Inflammatory macrophage treated with lipopolysaccharide for 4 hours (primary cell): ENCODE data around the gene RLBP1.

Experiments used
- DNase-seq: peaks from one replicate; pipeline ENCODE4 v3.0.0-alpha.2; 2020

RLBP1 gene

DNA sequence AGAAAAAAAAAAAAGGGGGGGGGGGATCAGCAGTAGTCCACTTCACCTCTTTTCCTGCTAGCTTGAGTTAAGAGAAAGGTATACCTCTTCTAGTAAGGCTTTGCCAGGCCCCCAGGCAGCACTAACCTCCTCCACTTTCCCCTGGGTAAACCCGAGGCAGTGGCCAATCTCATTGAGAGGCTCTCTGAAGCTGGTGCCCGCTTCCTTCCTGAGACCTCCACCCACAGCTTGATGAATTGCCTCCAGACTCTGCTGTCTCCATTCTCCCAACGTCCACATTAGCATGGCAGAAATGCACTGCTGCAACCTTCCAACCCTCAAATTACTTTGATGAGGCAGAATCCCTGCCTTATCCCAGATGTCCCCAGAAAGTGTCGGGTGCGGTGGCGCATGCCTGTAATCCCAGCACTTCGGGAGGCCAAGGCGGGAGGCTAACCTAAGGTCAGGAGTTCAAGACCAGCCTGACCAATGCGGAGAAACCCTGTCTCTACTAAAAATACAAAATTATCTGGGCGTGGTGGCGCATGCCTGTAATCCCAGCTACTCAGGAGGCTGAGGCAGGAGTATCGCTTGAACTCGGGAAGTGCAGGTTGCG, 15.3 kb downstream of the RLBP1 start:
- no peak for DNase-seq

DNA sequence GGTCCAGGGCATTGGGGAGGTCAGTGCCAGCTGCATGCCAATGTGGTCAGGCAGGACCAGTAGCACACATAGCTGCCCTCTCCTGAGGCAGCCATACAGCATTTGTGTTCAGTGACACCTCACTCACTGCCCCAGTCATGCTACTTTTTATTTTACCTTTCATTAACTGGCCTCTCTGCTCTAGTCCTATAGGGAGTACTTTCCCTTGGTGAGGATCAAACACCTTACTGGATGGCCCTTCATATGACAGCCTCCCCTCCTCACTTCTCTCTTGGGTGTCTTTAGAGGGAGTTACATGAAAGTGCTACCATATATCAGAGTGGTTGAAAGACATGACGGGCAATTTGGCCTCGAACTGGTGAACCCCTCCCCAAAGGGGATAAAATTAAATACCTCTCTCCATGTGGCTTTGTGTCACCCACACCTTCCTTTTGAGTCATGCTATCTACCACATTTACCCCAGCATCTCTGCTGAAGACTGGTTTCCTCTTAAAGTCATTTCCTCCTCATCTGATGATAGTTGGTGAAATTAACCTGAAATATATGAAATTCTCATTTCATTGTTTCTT, 17.6 kb downstream of the RLBP1 start:
- DNase-seq = no peak

DNA sequence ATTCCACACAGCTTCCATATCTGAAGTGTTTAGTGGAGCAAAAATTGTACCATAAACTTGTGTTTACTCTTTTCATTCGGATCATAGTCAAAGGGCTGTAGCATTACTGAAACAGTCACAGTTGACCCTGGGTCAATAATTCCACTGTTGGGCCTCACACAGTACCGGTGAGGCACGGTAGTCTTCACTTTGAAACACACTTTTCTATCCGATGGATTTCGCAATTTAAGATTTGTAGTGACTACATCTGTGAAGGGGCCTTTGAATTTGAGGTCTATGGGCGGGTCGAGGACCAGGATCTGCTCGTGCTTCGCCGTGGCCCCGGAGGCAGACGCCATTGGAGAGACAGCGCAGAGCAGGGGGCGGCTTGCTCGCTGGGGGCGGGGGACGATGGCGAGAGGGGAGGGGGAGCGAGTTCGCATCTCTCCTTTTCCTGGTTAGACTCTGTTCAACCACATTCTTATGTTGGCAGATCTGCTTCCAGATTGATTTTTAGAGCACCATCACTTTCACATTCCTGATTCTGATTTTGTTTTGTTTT, 19.8 kb downstream of the RLBP1 start:
- DNase-seq = no peak

DNA sequence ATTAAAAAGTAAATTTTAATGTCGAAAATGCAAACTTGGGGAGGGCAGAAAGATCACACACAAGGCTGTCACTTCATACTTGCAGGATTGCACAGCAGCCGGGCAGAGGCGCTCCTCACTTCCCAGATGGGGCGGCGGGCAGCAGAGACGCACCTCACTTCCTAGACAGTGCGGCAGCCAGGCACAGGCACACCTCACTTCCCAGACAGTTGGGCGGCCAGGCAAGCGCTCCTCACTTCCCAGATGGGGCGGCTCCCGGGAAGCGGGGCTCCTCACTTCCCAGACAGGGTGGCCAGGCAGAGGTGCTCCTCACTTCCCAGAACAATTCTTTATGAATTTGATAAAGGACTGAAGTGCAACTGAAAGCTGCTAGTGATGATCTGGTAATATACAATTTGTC, 21.2 kb downstream of the RLBP1 start:
- no peak for DNase-seq

DNA sequence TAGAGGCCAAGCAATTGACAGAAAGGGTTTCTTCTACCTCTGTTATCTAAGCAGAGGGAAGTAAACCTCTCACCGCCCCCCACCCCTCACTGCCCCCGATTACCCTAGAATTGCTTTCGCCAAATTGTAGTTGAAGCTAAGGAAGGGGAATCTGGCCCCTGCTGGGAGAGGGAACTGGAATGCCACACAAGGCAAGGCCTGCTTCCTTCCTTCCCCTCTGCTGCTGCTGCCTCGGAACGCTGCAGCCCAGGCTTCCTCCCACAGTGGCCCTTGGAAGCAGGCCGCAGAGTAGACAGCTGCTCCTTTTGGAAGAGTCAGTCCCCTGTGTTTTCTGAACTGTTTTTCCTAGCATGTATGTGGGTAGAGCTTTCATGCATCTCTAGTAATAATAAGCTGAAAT, 21.6 kb downstream of the RLBP1 start:
- no peak for DNase-seq

DNA sequence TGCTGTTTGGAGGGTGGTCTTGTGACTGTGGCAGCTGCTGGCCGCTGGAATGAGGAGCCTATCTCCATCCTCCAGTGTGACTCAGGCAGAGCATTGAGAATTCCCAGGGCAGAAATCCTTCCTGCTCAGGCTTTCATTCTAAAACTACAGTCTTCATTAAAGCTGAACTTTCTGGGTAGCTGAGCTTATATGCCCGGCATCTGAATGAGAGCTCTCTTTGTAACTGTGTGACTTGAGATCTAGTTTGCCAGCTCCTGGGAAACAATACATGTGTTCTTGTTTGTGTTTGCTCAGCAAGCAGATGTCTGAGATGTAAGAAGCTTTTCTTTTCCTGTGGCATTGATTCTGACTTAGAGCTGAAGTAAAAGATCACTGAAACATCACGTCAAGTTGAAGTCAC, 22.4 kb downstream of the RLBP1 start:
- DNase-seq = no peak

DNA sequence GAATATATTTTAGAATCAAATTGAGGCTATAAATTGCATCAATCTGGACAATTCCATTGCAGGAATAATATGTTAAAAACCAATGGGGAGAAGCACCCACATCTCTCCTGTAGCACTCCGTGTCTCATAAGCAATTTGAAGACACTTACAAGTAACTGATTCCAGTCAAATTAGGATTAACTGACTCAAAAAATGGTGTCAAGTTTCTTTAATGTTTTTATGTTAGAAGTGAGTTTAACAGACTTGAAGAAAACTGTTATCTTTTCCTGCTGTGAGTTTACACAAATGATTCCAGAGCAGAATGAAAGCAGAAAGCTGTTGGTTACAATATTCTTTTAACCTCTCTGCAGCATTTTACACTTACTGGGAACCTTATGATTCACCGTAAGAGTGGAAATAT, 23.2 kb downstream of the RLBP1 start:
- DNase-seq = no peak

DNA sequence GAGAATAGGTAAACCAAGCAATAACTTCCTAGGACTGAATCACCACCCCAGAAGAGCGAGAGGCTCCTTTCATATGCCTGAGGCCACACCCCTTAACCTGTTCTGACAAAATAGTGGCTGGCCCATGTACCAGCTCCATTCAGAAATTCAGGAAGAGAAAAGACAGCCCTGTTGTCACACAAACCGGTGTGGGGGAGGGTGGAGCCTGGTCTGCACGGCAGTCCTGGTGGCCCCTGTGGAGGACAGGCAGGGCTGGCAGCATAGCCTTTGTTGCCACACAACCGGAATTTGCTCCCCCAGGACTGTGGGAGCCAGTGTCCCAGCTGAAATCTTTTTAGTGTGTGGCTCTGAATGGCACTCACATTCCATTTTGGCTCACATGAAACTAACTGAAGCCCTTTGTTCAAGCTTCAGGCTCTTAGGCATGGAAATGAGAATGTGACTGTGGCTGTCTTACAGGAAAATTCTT, 23.8 kb downstream of the RLBP1 start:
- no peak for DNase-seq

DNA sequence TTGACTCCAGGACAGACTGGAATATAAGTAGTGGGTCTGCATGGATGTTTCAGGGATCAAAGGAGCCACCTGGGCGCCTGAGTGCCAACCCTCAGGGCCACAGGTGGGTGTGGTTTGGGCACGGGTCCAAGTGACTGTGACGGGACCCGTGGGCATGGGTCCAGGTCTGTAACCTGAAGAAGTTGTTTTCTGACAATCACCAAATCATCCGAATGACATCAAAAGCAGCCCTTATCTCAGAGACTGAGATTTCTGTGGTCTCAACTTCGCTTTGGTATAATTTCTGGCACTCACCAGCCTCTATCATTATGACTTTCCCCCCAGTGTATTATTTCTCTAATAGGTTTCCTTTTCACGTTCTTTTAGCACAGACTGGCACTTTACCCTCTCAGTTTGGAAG, 24.4 kb downstream of the RLBP1 start:
- DNase-seq = no peak

DNA sequence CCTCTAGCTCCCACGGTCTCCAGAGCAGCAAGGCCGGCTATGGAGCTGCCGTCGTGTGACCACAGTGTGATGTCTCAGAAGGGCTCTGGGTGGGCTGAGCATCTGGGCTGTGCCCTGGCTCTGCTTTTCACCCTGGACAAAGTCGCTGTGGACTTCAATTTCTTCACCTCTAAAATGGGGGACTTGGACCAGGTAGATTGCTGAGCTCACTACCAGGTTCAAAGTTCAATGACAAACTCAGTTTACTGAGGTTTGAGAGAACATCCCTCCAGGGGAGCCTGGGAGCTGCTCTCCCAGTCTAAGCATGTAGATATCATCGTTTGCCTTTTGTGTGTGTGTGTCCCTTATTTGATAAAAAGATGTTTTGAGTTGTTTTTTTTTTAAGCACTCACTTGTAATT, 25.1 kb downstream of the RLBP1 start:
- no peak for DNase-seq

DNA sequence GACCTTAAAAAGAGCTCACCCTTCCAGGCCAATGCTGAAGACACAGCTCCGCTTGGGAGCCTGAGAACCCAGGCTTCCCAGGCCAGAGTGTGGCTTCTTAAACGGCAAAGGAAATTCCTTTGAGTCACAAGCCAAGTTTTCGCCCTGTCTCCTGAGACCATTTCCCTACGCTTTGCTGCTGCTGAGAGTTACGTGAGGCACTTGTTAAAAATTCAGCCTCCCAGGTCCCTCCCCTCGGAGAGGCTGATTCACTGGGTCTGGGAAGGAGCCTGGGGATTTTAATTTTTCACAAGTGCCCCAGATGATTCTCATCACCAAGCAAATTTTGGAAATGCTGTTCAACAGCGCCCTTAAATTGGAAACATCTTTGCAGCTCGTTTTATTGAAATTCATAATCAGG, 25.5 kb downstream of the RLBP1 start:
- DNase-seq = no peak

DNA sequence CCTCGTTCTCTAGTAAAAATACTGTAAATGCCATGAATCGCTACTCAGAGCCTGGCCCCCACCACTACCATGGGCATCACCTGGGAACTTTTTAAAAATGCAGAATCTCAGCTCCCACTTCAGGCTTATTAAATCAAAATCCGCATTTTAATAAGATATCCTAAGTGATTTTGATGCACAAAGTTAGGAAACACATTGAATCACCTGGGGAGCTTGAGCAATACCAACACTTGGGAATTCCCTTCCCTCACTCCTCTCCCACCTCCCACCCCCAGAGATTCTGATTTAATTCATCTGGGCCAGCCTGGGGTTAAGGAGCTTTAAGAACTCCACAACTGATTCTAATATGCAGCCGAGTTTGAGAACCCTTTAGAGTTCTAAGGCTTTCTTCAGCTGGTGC, 26.8 kb downstream of the RLBP1 start:
- DNase-seq = no peak

DNA sequence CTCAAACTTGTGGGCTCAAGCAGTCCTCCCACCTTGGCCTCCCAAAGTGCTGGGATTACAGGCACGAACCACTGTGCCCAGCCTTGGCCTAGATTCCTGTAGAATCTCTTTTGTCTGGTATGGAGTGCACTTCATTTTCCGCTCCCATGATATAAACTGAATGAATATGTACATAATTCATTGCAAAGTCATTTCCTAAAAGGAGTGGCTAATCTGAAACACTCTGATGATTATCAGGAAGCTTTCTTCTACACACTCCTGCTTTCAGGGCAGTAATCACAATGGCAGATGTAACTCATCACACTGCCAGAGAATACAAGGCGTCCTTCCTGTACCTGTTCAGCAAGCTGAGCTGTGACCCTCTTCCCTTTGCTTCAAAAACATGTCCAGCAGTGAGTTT, 28.6 kb downstream of the RLBP1 start:
- no peak for DNase-seq

DNA sequence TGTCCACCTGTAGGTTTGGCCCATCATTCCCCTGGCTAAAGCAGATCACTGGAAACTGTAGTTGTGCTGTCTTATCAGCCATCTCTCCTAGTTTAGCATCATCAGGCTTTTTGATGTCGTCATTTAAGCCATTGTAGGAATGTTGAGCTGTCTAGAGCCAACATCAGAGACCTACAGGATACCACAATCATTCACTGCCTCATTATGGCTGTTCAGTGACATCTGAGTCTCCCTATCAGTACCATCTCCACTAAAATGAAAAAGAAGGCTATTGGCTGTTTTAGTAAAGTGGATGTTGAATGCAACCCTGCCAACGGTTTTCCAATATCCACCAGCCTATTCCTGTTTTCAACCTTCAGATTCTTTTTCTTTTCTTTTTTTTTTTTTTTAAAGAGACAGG, 29.2 kb downstream of the RLBP1 start:
- DNase-seq = no peak

DNA sequence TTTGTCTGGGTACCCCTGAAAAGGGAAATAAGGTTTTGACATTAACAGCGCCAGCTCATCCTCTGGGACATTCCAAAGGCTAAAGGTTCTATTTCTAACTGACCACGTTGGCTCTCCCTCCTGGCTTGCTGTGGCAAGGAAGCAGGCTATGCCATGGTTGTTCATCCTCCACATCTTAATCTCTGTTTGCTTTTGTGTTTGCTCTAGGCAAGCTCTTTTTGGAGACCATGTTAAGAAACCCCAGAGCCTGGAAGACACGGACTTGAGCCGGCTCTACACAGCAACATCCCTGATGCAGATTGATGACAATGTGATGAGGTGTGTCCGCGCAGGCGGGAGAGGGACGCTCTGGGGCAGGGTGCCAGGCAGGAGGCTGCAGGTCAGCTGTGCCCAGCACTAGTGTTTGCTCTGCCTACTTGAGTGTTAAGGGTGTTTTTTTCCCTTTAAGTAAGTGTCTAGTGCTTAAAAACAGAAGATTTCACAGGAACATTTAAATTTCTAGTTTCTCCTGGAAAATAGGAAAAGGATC, 33.3 kb downstream of the RLBP1 start:
- DNase-seq = no peak

DNA sequence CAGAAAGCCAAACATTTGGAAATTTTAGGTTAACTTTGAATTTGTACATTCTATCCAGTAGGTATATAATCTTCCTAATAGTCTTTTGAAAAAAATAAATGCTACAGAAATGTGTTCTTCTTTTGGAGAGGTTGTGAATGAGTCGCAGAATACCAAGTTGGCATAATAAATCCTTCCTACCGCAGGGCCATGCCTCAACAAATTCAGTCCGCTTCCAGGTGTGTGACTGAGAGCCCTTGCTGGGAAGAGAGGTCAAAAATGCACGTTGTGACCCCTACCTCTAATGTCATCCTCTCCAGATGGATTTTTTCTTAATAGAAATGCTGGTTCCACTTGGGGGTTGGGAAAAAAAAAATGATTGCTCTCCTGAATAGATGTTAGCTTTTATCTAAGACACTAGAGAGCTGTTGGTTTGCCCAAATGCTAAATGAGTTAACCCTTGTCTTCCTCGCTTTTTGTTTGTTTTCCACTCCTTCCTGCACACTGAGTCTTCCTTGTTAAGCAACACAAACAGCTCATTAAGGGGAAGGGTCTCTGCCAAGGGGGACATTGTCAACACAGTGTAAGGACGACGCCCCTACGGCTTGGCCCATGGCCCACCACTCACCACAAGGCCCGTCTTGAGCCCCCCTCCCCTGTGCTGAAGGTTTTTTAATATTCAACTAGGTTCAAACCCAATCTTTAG, 33.9 kb downstream of the RLBP1 start:
- no peak for DNase-seq

DNA sequence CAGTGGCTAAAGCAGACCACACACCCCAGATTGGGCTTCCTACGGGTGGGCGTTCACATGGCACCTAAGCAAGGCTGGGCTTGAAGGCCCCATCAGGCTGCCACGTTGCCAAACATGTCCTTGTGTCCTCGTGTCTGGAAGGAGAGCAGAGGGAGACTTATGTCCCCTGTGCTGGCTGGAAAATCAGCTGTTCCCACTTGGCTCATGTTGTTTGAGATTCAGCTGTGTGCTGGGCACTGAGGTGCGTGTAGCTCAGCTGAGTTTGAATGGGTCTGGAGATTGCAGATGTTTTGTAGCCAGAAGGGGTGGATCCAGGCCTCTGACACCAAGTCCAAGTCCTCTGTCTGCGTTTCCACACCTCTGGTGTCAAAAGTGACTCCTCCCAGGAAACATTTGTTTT, 34.6 kb downstream of the RLBP1 start:
- no peak for DNase-seq

DNA sequence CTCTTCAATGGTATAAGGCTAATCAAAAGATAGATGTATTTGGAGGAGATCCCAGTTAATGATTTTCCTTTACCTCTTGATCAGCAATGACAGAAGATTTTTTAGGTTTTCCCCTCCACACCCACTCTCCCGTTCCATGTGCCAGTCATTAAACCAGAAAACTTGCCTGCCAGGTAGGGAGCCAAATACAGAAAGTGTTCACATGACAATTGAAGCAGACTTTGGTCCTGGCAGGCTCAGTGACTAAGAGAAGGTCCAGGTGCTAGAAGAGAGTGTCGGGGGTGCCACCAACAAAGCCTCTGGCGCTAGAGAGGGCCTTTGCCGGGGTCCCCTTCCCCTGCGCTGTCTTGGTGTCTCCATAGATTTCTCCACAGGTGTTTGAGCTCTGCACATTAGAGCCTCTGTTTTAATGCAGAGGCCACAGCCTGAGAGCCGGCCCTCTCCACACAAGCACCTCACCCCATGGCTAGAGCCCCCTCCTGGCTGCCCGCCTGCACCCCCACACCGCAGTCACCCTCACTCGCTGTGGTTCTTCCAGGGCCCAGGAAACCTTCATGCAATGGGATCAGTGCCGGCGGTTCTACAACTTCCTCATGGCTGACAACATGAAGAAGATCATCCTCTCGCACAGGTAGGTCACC, 36.4 kb downstream of the RLBP1 start:
- no peak for DNase-seq

DNA sequence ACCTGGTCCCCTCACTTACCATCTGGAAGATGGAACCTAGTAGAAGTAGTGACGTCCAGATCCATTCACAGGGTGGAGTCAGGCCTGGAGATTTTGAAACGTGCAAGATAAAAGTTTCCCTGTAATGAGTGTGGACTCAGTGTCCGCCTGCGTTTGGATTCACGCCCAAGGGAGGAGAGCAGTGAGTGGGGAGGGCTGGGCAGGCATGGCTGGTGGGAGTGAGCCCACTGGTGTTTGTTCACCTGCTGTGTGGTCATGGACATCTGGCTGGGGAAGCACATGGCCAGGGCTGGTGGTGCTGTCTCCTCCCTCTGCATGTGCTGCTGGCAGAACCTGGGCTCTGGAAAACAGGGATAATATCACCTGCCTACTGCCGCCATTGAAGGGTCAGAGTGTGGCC, 37.0 kb downstream of the RLBP1 start:
- no peak for DNase-seq

DNA sequence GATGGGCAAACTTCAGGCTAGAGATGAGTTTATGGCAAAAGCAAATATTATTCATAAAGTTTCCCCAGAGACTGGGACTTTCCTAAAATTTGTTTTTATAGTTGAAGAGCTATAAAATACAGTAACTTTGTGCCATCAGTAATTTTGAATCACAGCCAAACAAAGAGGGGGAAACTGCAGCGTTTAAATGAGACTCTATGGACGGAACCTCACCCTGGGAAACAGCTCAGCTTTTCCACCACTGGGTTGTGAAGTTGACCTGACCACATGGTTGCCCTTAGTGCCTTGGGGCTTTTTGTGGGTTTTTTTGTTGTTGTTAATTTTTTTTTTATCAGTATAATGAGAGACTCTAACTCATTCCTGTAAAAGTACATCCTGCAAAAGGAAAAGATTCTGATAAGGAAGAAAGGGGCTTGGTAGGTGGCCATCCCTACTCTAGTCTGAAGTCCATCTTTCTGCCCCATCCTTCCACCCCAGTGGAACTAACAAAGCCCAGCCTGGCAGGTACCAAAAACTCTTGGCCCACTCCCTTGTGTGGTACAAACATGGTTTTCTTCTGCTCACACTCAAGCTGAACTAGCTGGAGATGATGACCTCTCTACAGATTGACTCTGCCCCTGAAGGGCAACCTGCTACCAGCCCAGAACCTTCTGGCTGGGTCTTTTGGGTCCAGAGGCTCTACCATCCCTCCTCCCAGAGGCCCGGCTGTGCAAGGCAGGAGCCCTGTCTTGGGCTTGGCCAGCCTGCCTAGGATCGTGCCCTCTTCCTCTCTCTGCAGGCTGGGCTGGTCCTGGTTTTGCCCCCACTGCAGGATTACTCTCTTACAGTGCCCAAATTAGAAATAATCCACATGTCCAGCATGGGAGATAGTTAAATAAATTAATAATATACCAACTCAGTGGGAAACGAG, 41.2 kb downstream of the RLBP1 start:
- DNase-seq = no peak

DNA sequence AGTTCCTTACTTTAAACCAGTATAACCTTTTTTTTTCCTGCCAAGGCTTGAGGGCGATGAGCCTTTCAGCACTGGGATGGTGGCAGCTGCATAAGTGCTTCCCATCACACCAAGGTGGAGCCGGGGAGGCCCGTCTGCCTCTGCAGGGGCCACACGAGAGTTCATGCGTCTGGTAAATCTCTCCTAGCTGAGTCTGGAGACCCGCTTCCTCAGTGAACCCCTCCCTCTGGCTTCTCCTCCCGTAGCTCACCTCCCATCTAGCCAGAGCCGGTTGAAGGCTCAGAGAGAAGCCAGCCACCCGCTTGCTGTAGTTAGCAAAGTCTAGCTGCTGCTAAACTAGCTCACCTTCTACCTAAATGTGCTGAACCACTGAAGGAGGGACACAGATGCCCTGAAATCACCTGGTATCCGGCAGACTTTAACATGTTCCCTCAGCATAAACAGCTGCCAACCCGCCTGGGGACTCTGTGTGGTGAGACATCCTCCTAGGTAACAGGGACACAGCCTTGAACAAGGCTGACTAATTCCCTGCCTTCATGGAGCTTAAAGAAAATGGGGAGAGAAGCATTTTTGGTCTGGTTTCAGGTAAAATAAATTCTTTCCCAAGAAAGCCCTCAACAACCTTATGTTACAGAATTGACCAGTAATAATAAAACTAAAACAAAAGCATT, 42.9 kb downstream of the RLBP1 start:
- no peak for DNase-seq
